Regular cardiac myocyte (primary cell): ENCODE measurements around the gene WRAP53. TPM values are rescaled to one million over a fixed set of nuclear protein-coding genes. Genes with fewer than 3 reads are reported as not detected.

Experiments used
- total RNA-seq: library from RNA; depleted of rRNA; stranded (reverse); fragments of >200 nt; gene quantifications from 2 replicates; pipeline ENCODE4 v1.2.3, GENCODE V29; 2014

Gene WRAP53
- 3.1 and 7.9 TPM in 2 replicates for total RNA-seq

DNA sequence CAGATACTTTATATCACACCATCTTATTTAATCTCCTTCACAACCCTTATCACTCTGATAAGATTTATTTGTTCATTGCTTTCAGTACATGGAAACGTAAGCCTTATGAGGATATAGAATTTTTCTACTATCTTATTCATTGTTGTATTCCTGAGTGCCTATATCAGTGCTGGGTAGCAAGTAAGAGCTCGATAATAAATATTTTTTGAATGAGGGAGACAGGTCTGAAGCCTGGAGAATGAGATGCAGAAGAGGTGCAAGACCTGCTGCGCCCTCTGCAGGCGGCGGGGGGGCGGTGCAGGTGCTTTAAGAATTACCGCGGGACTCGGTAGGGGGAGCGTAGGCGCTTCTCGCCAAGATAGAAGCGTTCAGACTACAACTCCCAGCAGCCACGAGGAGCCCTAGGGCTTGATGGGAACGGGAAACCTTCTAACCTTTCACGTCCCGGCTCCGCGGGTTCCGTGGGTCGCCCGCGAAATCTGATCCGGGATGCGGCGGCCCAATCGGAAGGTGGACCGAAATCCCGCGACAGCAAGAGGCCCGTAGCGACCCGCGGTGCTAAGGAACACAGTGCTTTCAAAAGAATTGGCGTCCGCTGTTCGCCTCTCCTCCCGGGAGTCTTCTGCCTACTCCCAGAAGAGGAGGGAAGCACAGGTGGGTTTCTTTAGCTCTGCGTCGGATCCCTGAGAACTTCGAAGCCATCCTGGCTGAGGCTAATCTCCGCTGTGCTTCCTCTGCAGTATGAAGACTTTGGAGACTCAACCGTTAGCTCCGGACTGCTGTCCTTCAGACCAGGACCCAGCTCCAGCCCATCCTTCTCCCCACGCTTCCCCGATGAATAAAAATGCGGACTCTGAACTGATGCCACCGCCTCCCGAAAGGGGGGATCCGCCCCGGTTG lies at the start of gene WRAP53:
Gene WRAP53 (plus strand): TSS at position 570 of the 900 bp plus-strand sequence. CDS start 172 bp downstream, at position 742.

GRCh38 chr17:7650509-7651096 lies 37.7 kb upstream of the WRAP53 start, which contains the start of gene ATP1B2:
ATP1B2 (plus strand) TSS chr17:7650926; CDS start chr17:7651519, 593 bp downstream.

DNA sequence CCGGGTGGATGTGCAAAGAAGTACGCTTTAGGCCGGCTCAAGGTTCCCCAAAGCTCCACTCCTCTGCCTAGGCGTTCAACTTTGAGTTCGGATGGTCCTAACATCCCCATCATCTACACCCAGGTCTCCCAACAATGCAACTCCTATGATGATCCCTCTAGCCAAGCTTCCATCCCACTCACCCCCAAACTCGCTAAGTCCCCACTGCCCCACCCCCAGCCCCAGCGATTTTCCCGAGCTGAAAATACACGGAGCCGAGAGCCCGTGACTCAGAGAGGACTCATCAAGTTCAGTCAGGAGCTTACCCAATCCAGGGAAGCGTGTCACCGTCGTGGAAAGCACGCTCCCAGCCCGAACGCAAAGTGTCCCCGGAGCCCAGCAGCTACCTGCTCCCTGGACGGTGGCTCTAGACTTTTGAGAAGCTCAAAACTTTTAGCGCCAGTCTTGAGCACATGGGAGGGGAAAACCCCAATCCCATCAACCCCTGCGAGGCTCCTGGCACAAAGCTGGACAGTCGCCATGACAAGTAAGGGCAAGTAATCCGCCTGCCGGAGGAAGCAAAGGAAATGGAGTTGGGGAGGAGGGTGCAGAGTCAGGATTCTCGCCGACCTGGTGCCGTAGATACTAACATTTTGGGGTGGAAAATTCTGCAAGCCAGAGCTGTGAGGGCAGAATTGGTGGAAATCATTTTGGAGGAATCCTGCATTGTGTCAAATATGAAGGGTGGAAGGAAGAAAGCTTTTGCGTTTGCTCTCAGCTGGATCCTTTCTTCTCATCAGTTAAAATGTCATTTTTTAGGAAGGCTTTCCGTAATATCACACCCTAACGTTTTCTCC lies 987 bp upstream of the WRAP53 start, which contains the start of gene TP53:
Gene TP53 (minus strand): TSS at position 419 of the 836 bp plus-strand sequence. CDS start 10,896 bp downstream, outside the sequence.

DNA sequence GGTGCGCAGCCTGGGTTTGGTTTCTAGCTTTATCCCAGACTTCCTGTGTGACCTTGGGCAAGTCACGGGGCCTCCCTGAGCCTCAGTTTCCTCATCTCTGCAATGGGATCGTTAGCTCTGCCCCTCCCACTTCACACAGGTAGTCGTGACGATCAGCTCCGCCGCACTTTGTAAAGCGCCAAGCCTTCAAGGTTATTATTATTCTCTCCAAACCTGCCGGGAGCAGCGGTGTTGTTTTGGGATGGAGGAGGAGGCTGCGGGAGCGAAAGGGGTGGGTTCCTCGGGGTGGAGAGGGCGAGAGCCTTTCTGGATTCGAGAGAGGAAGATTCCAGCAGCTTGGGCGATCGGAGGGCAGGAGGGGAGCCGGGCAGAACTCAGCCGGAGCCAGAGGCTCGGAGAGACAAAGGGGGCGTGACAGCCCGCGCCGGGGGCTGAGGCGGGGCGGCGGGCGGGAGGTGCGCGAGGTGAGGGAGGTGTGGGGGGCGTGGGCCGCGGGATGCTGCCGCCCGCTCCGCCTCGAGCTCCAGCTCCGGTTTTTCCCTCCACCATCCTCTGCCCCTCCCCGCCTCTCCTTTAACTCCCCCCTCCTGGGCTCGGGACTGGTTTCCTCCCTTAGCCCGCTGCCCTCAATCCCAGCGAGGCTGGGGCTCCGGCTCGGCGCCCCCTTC lies 16.5 kb downstream of the WRAP53 start, which contains the start of gene EFNB3:
Gene EFNB3 (plus strand): TSS at position 602 of the 668 bp plus-strand sequence. CDS start 397 bp downstream, outside the sequence.

DNA sequence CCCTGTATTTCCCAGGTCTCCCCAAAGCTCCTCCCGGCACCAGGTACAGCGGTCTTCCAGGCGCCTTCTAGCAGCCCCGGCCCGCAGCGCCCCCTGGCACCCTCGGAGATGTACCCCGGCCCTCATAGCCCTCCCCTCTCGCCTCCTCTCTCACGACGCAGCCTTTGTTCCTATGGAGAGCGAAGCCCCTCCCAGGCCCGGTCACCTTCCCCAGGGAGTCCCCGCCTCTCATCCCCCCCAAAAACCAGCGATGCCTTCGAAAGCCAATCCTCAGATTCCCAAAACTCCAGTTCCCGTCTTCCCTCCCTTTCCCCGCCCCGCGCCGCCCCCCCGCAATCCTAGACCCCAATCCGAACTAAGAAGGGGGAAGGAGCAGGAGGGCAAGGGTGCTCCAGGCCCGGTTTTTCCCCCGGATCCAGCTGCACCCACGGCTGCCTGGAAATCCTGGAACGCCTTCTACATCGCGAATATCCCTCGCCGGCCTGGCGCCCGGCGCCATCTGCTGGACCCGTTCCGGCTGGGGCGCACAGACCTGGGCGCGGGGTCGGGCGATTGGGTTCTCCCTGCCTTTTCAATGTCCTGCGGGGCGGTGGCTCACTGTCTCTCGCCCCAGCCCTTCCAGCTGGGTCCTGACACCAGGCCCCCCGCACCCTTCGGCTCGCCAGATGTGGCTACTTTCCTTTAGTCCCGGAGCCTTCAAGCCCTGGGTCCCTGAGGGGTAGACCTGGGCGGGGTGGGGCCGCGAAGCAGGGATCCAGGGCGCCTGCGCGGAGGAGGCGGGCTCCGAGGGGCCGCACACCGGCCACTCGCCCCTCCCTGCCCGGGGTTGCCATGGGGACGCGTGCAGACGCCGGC lies 28.9 kb downstream of the WRAP53 start, which contains the start of gene DNAH2:
Gene DNAH2 (plus strand): TSS at position 844 of the 855 bp plus-strand sequence. CDS start 1,991 bp downstream, outside the sequence.

Other genes starting within 250 kb of the WRAP53 start
- gene FGF11, start 249.0 kb upstream of the WRAP53 start, total RNA-seq = 2.5 and 14.7 TPM in 2 replicates
- 2.3 and 3.9 TPM in 2 replicates for gene CHRNB1, start 243.4 kb upstream of the WRAP53 start, total RNA-seq
- 14.8 and 21.4 TPM in 2 replicates for gene ZBTB4, start 208.8 kb upstream of the WRAP53 start, total RNA-seq
- not detected in 2 replicates for gene SLC35G6, start 207.0 kb upstream of the WRAP53 start, total RNA-seq
- 49.6 and 88.0 TPM in 2 replicates for gene POLR2A, start 204.1 kb upstream of the WRAP53 start, total RNA-seq
- gene TNFSF12, start 139.4 kb upstream of the WRAP53 start, total RNA-seq = 3.6 and 14.1 TPM in 2 replicates
- 0.38 and 1.1 TPM in 2 replicates for gene TNFSF13, start 129.7 kb upstream of the WRAP53 start, total RNA-seq
- gene SENP3, start 126.6 kb upstream of the WRAP53 start, total RNA-seq = 71.0 and 99.3 TPM in 2 replicates
- gene CD68, start 108.8 kb upstream of the WRAP53 start, total RNA-seq = 7.5 and 15.2 TPM in 2 replicates
- 54.4 and 115 TPM in 2 replicates for gene MPDU1, start 104.6 kb upstream of the WRAP53 start, total RNA-seq
- gene SOX15, start 98.4 kb upstream of the WRAP53 start, total RNA-seq = 0.28 and 0.38 TPM in 2 replicates
- 50.2 and 58.1 TPM in 2 replicates for gene FXR2, start 73.6 kb upstream of the WRAP53 start, total RNA-seq
- gene SAT2, start 60.7 kb upstream of the WRAP53 start, total RNA-seq = 25.5 and 30.2 TPM in 2 replicates
- gene SHBG, start 58.3 kb upstream of the WRAP53 start, total RNA-seq = 0.19 and 0.28 TPM in 2 replicates
- gene ATP1B2, start 37.6 kb upstream of the WRAP53 start, total RNA-seq = not detected in 2 replicates
- gene TP53, start 987 bp upstream of the WRAP53 start, total RNA-seq = 16.3 and 28.4 TPM in 2 replicates
- gene EFNB3, start 16.7 kb downstream of the WRAP53 start, total RNA-seq = under 0.01 and 0.19 TPM in 2 replicates
- gene DNAH2, start 29.3 kb downstream of the WRAP53 start, total RNA-seq = 0.19 and 0.56 TPM in 2 replicates
- 4.2 and 68.6 TPM in 2 replicates for gene KDM6B, start 145.7 kb downstream of the WRAP53 start, total RNA-seq
- gene TMEM88, start 166.6 kb downstream of the WRAP53 start, total RNA-seq = 0.58 TPM in 1 of 2 replicates, not detected in the other
- gene NAA38, start 169.1 kb downstream of the WRAP53 start, total RNA-seq = 65.7 and 90.3 TPM in 2 replicates
- gene CYB5D1, start 169.5 kb downstream of the WRAP53 start, total RNA-seq = 13.0 and 13.6 TPM in 2 replicates
- 115 and 141 TPM in 2 replicates for gene CHD3, start 200.3 kb downstream of the WRAP53 start, total RNA-seq
- gene RNF227, start 227.8 kb downstream of the WRAP53 start, total RNA-seq = 1.7 and 8.5 TPM in 2 replicates
- gene KCNAB3, start 241.4 kb downstream of the WRAP53 start, total RNA-seq = 0.58 and 0.85 TPM in 2 replicates
- 36.1 and 46.8 TPM in 2 replicates for gene TRAPPC1, start 243.5 kb downstream of the WRAP53 start, total RNA-seq
- gene CNTROB, start 243.7 kb downstream of the WRAP53 start, total RNA-seq = 18.0 and 27.6 TPM in 2 replicates